Stomach (tissue), 9 donors: ENCODE results near the gene MSI2. TPM values are rescaled to one million over a fixed set of nuclear protein-coding genes. Genes with fewer than 3 reads are reported as not detected.

Experiments used
- DNase-seq, 2 donors: peaks; one replicate each; pipeline versions ENCODE4 v3.0.0 to v3.0.0-alpha.2; 2013 to 2019
- H3K27ac ChIP-seq, 5 donors: fragments of 200-600 bp in 4 of 5; sonication (generic) in 4 of 5; one replicate each; pipeline ENCODE4 v1.5.1; 2013 to 2019; ENCODE audit warnings: mild to moderate bottlenecking in 1 of 5, moderate library complexity in 1 of 5
- H3K27me3 ChIP-seq, 3 donors: fragments of 200-600 bp; sonication (generic); one replicate each; pipeline ENCODE4 v1.5.1; 2017 to 2019; ENCODE audit warnings: mixed run types in 1 of 3
- H3K36me3 ChIP-seq, 4 donors: fragments of 200-600 bp; sonication (generic); 1 replicate in 3 of 4; 2 replicates in 1 of 4; pipeline ENCODE4 v1.5.1; 2016 to 2019
- H3K4me1 ChIP-seq, 4 donors: fragments of 200-600 bp; sonication (generic); one replicate each; pipeline ENCODE4 v1.5.1; 2016 to 2019
- H3K4me3 ChIP-seq, 4 donors: fragments of 200-600 bp; sonication (generic) in 3 of 4; one replicate each; pipeline ENCODE4 v1.5.1; 2016 to 2019; ENCODE audit warnings: mild to moderate bottlenecking in 1 of 4
- H3K9me3 ChIP-seq, 4 donors: fragments of 200-600 bp; sonication (generic); one replicate each; pipeline ENCODE4 v1.5.1; 2016 to 2019
- EP300 ChIP-seq: sonication (generic); formaldehyde crosslinking; IDR thresholded peaks from one replicate; pipeline ENCODE4 v1.6.1; 2017; ENCODE audit warnings: antibody characterized with exemption
- POLR2A ChIP-seq, 4 donors: fragments of 450-650 bp; IDR thresholded peaks; one replicate each; pipeline ENCODE4 v1.6.1; 2016; ENCODE audit warnings: antibody characterized with exemption in 4 of 4, control low read depth in 2 of 4, mild to moderate bottlenecking in 1 of 4, moderate library complexity in 1 of 4
- POLR2AphosphoS5 ChIP-seq, 3 donors: sonication (generic); formaldehyde crosslinking; IDR thresholded peaks; one replicate each; pipeline ENCODE4 v1.6.1; 2016; ENCODE audit warnings: antibody characterized with exemption in 3 of 3
- WGBS, 5 donors: extraction: QIAGEN DNeasy Blood & Tissue Kit in 3 of 5; methylation state at CpG; one replicate each; pipeline versions ENCODE4 v1.1.5 to v1.1.7; 2013 to 2018; 5-methylcytosine and 5-hydroxymethylcytosine counted together
- intact Hi-C: fragments of 100-400 bp; cut with DNase I; formaldehyde crosslinking; loops from one replicate; pipeline ENCODE4 v1.15.1; 2023; ENCODE audit warnings: low total_unique reads
- polyA plus RNA-seq, 3 donors: library from polyadenylated mRNA; stranded (reverse); fragments of 200-250 nt; gene quantifications; one replicate each; pipeline ENCODE4 v1.2.3, GENCODE V29; 2013
- total RNA-seq, 5 donors: library from RNA; depleted of rRNA; stranded (reverse); fragments of >200 nt; gene quantifications; one replicate each; pipeline versions ENCODE4 v1.1.0 to v1.2.3, GENCODE V29; 2014 to 2016
- TF ChIP-seq, protein P1 (sequence below), 7 experiments: fragments of 450-650 bp in 4 of 7; fragments of 200-600 bp in 3 of 7; sonication (generic) in 3 of 7; IDR thresholded peaks; one replicate each; pipeline ENCODE4 v1.5.1; 2016 to 2019; ENCODE audit warnings: antibody characterized with exemption in 7 of 7, control low read depth in 2 of 7, mild to moderate bottlenecking in 1 of 7
- donor health status: healthy with polysubstance abuse.
- donor health status: Bipolar disorder and iron deficiency.
- donor health status: healthy.

The MSI2 gene
- total and polyA plus RNA-seq, 8 donors, result 8.3 to 72.4 (median 22.9) TPM

DNA sequence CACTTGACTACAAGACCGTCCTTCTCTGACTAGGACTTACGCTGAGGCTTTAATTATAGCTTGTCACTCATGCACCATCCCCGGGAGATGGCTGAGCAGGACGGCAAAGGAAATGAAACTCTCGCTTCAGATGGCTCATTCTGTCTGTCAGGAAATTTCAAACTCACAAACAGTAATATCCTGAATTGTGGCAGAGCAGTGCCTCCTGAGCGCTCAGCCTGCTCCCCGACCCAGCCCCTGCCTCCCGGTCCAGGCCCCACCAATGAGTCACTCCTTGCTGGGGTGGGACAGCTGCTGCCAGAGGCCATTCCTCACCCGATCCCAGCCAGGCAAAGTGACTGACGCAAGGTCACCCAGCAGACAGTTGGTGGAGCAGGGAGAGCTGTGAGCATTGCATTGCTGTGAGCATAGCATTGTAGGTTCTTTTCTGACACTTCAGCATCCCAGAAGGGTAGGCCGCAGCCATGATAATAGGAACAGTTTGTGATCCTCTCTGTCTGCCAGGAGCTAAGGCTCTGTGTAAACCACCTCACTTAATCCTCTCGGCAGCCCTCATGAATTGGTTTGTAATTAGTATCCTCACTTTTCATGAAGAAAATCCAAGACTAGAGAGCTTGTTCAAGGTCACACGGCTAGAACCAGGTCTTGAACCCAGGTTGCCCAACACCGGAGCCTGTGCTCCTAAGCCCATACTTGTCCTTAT is 467.9 kb downstream of the MSI2 start:
- no peaks in the 10 kb centered on the region for H3K4me1 ChIP-seq
- H3K36me3 ChIP-seq, result no peaks in the 10 kb centered on the region
- H3K27ac ChIP-seq, result no peak overlapping the region
- H3K4me3 ChIP-seq, result no peak overlapping the region
- WGBS, 5 donors, result 68 to 77% (median 75%) methylated on average over 12 to 14 of the region's 14 CpGs
- TF ChIP-seq POLR2AphosphoS5 (IDR thresholded peaks at IDR 0.05) (no peak), EP300 (no peak), POLR2A (IDR thresholded peaks at IDR 0.05) (no peak)
- TF ChIP-seq, protein P1, sequence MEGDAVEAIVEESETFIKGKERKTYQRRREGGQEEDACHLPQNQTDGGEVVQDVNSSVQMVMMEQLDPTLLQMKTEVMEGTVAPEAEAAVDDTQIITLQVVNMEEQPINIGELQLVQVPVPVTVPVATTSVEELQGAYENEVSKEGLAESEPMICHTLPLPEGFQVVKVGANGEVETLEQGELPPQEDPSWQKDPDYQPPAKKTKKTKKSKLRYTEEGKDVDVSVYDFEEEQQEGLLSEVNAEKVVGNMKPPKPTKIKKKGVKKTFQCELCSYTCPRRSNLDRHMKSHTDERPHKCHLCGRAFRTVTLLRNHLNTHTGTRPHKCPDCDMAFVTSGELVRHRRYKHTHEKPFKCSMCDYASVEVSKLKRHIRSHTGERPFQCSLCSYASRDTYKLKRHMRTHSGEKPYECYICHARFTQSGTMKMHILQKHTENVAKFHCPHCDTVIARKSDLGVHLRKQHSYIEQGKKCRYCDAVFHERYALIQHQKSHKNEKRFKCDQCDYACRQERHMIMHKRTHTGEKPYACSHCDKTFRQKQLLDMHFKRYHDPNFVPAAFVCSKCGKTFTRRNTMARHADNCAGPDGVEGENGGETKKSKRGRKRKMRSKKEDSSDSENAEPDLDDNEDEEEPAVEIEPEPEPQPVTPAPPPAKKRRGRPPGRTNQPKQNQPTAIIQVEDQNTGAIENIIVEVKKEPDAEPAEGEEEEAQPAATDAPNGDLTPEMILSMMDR (IDR thresholded peaks at IDR 0.05), result no peak
- H3K9me3 ChIP-seq, result no peaks in the 10 kb centered on the region
- peaks cover 0 to 8% (median 0%) of the 10 kb centered on the region in 3 donors for H3K27me3 ChIP-seq
- intact Hi-C loops, result no loop called here
- DNase-seq, result no peak

DNA sequence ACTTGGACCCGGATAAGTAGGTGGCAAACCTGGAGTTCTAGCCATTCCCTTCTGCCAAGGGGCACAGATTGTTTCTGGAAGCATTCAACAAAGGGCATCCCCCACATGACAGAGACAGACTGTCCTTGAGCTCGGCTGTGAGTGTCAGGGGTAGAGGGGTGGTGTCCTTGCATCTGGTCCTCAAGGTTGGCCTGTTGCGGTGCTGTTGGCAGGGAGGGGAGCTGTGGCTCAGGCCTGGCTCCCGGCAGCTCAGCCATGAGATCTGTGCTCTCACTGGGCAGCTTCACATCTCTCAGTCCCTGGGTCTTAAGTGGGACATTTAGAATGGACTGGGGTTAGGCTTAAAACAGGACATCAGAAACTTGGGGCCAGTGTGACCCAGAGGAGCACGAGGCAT is 468.4 kb downstream of the MSI2 start:
- no peaks in the 10 kb centered on the region for H3K36me3 ChIP-seq
- no peak overlapping the region for H3K4me3 ChIP-seq
- DNase-seq, result no peak
- H3K4me1 ChIP-seq, result no peaks in the 10 kb centered on the region
- intact Hi-C loops, result no loop called here
- TF ChIP-seq POLR2AphosphoS5 (IDR thresholded peaks at IDR 0.05) (no peak), POLR2A (IDR thresholded peaks at IDR 0.05) (no peak), EP300 (no peak)
- TF ChIP-seq, protein P1 (IDR thresholded peaks at IDR 0.05), result no peak
- peaks cover 0 to 8% (median 0%) of the 10 kb centered on the region in 3 donors for H3K27me3 ChIP-seq
- WGBS, 5 donors, result 80 to 96% (median 92%) methylated on average over 3 to 5 of the region's 5 CpGs
- no peak overlapping the region for H3K27ac ChIP-seq
- no peaks in the 10 kb centered on the region for H3K9me3 ChIP-seq

DNA sequence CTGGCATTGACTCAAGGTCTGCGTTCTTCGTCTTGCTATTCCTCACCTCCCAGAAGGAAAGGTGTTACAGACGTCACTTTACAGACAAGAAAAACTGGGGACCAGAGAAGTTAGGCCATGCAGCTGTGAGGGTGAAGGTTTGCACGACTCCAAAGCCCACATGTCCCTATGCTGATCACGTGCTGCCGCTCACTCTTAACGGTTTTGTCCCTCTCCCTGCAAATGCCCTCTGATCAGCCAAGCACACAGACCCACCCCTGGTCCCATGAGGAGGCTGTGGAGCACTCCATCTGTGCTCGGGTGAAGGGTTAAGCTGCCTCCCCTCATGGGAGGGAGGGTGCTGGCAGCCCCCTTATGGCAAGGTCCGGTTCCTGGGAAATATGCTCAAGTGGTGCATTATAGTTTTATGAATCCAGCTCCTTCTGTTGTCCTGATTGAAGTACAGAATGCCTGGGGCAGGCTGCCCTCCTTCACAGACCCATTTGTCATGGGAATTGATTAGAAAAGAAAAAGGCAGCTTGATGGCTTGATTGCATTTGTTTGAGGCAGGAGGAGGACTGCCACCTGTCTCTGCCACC is 470.0 kb downstream of the MSI2 start:
- no peak overlapping the region for H3K4me3 ChIP-seq
- TF ChIP-seq EP300, result no peak
- TF ChIP-seq, protein P1 (IDR thresholded peaks at IDR 0.05), result no peak
- TF ChIP-seq POLR2AphosphoS5 (IDR thresholded peaks at IDR 0.05), result no peak
- TF ChIP-seq POLR2A (IDR thresholded peaks at IDR 0.05), result no peak
- H3K36me3 ChIP-seq, result no peaks in the 10 kb centered on the region
- intact Hi-C loops, result no loop called here
- peaks cover 0 to 8% (median 0%) of the 10 kb centered on the region in 3 donors for H3K27me3 ChIP-seq
- H3K4me1 ChIP-seq, result no peaks in the 10 kb centered on the region
- DNase-seq, result no peak
- H3K9me3 ChIP-seq, result no peaks in the 10 kb centered on the region
- 78 to 91% (median 84%) methylated on average over 7 to 9 of the region's 9 CpGs for WGBS, 5 donors
- no peak overlapping the region for H3K27ac ChIP-seq

DNA sequence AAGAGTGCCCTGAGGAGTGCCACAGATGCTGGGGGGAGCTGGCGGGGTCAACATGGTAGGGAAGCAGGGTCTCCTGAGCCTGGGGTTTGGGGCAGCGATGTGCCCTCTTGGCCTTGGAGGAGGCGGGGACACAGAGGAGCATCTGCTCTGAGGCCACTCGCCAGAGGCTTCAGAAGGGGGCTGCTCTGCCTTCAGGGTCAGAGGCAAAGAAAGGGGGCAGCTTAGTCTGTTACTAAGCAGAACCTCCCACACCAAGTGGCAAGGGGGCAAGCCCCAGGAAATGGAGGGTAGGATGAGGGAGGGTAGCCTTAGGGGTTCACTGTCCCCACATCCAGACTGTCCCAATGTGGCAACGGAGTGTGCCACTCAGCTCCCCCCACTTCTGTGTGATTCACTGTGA is 470.5 kb downstream of the MSI2 start:
- Histone ChIP-seq H3K27ac (no peak overlapping the region), H3K9me3 (no peaks in the 10 kb centered on the region), H3K36me3 (no peaks in the 10 kb centered on the region), H3K4me1 (no peaks in the 10 kb centered on the region), H3K4me3 (no peak overlapping the region), H3K27me3 (peaks cover 0 to 8% (median 0%) of the 10 kb centered on the region in 3 donors)
- WGBS, 5 donors, result 77 to 91% (median 84%) methylated on average over 4 to 5 of the region's 5 CpGs
- no peak for DNase-seq
- TF ChIP-seq, protein P1 (IDR thresholded peaks at IDR 0.05), result no peak
- TF ChIP-seq EP300 (no peak), POLR2AphosphoS5 (IDR thresholded peaks at IDR 0.05) (no peak), POLR2A (IDR thresholded peaks at IDR 0.05) (no peak)
- intact Hi-C loops, result no loop called here
